Vagina (tissue), 2 donors: Measurements from ENCODE around the gene PTPRM. TPM values are rescaled to one million over a fixed set of nuclear protein-coding genes. Genes with fewer than 3 reads are reported as not detected.

Source experiments
- DNase-seq, 2 donors: peaks; one replicate each; pipeline ENCODE4 v3.0.0-alpha.2; 2017; ENCODE audit errors: extremely low spot score in 2 of 2
- H3K27ac ChIP-seq: fragments of 200-600 bp; sonication (generic); one replicate; pipeline ENCODE4 v1.5.1; 2019
- H3K27me3 ChIP-seq: fragments of 200-600 bp; sonication (generic); one replicate; pipeline ENCODE4 v1.5.1; 2019
- H3K36me3 ChIP-seq, 2 donors: fragments of 200-600 bp; sonication (generic); one replicate each; pipeline ENCODE4 v1.5.1; 2017 to 2019
- H3K4me1 ChIP-seq: fragments of 200-600 bp; sonication (generic); one replicate; pipeline ENCODE4 v1.5.1; 2019
- H3K4me3 ChIP-seq, 2 donors: fragments of 200-600 bp; sonication (generic); 1 replicate in 1 of 2; 2 replicates in 1 of 2; pipeline ENCODE4 v1.5.1; 2016 to 2019
- H3K9me3 ChIP-seq: fragments of 200-600 bp; sonication (generic); one replicate; pipeline ENCODE4 v1.5.1; 2019
- CTCF ChIP-seq, 3 experiments: fragments of 450-650 bp in 2 of 3; fragments of 200-600 bp in 1 of 3; sonication (generic) in 1 of 3; IDR thresholded peaks; one replicate each; pipeline ENCODE4 v1.5.1; 2017 to 2019; ENCODE audit warnings: antibody characterized with exemption in 3 of 3, mild to moderate bottlenecking in 2 of 3, moderate library complexity in 2 of 3
- POLR2A ChIP-seq, 2 donors: fragments of 450-650 bp; IDR thresholded peaks; one replicate each; pipeline ENCODE4 v1.6.1; 2017; ENCODE audit warnings: antibody characterized with exemption in 2 of 2, mild to moderate bottlenecking in 2 of 2, moderate library complexity in 2 of 2
- POLR2AphosphoS5 ChIP-seq, 2 donors: sonication (generic); formaldehyde crosslinking; IDR thresholded peaks; one replicate each; pipeline ENCODE4 v1.9.0; 2017; ENCODE audit warnings: antibody characterized with exemption in 2 of 2, mild to moderate bottlenecking in 2 of 2, low read depth in 1 of 2; ENCODE audit not compliant: insufficient read depth in 1 of 2
- intact Hi-C: fragments of 100-400 bp; cut with DNase I; formaldehyde crosslinking; loops from one replicate; pipeline ENCODE4 v1.15.1; 2023
- total RNA-seq: library from RNA; depleted of rRNA; stranded (reverse); fragments of >200 nt; gene quantifications from one replicate; pipeline ENCODE4 v1.2.3, GENCODE V29; 2016

The PTPRM gene
- total RNA-seq, 1 donor from 2014 or later, result 60.2 TPM

DNA sequence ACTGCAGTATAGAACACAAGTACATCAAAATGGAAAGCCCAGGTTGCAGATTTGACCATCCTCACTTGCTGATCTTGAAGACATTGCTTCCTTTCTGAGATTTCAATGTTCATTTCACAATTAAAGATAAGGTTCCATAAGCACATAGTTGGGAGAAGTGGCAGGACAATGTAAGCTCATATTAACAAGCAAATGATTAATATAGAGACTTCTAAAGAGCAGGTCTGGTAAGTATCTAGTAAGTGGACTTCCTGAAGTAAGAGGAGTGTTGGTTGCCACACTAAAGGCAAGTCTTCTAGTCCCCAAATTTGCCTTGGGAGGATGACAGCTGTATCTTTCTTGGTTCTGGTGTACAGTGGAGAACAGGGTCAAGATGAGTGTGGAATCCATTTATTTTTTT is 1.4 kb upstream of the PTPRM start:
- intact Hi-C loops, result no loop called here
- Histone ChIP-seq H3K27me3 (no peaks in the 10 kb centered on the region), H3K9me3 (no peaks in the 10 kb centered on the region), H3K4me1 (peaks cover 21% of the 10 kb centered on the region), H3K36me3 (no peaks in the 10 kb centered on the region), H3K4me3 (peak overlapping the region in 1 of 2 donors; percentile 84), H3K27ac (peak overlapping the region; percentile 92)
- DNase-seq, result no peak
- TF ChIP-seq POLR2A (IDR thresholded peaks at IDR 0.05) (no peak), CTCF (IDR thresholded peaks at IDR 0.05) (no peak), POLR2AphosphoS5 (IDR thresholded peaks at IDR 0.05; ENCODE audit: insufficient read depth in 1 of 2, low read depth in 1 of 2) (no peak)

DNA sequence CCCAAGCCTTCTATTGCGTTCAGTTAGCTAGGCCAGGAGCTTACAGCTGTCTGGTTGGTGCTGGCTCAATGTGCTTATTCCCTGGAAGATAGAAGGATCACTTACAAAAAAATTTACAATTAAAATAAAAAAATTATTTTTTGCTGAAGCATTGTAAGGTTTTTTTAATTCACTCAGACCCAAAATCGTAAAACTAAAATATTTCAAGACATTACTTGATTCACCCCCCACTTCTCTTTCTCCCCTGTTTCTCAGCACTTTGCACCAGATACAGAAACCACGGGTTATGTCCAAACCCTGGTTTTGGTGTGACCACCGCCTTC is 911 bp upstream of the PTPRM start:
- no peak for DNase-seq
- intact Hi-C loops, result no loop called here
- Histone ChIP-seq H3K9me3 (no peaks in the 10 kb centered on the region), H3K27me3 (no peaks in the 10 kb centered on the region), H3K27ac (peak overlapping the region; percentile 92), H3K4me3 (peak overlapping the region; percentile 84 to 87), H3K36me3 (no peaks in the 10 kb centered on the region), H3K4me1 (peaks cover 21% of the 10 kb centered on the region)
- no peak for TF ChIP-seq POLR2AphosphoS5 (IDR thresholded peaks at IDR 0.05; ENCODE audit: insufficient read depth in 1 of 2, low read depth in 1 of 2)
- no peak for TF ChIP-seq POLR2A (IDR thresholded peaks at IDR 0.05)
- TF ChIP-seq CTCF (IDR thresholded peaks at IDR 0.05), result no peak

DNA sequence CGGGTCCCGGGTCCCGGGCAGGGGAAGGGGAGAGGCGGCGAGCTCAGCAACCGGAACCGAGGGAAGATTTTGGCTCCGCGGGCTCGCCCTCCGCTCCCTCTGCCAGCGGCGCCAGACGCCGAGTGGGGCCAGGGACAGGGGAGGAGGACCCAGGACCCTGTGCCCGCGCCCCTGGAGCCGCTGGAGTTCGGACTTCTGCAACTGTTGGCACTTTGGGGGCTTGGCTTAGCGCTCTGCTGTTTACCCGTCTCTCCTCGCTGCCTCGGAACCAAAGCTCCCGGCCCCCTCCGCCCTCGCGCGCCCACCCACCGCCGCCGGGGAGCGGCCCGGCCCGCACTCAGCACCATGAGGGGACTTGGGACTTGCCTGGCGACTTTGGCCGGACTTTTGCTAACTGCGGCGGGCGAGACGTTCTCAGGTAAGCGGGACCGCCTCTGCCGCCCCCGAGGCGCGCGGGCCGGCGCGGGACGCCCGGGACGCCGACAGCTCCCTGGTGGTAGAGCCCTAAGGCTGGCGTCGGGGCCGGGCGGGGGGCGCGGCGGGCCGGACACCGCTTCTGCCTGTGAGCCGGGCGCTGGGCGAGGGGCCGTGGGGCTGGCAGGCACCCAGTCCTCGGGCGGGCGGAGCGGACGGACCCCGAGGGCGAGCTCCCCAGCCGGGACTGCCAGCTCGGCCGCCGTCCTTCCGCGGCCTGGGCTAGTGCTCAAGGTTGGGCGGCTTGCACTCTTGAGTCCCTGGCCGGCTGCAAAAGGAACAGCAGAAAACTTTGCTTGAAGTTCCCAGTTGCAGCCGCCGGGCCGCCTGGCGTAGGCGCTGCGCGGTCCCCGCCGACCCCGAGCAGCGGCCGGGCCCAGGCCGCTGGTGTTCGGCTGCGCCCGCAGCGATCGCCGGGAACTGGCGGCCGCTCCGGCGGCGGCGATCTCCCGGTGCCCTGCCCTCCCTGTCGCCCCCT is 634 bp downstream of the PTPRM start:
- Histone ChIP-seq H3K4me3 (peak overlapping the region; percentile 84 to 87), H3K27me3 (no peaks in the 10 kb centered on the region), H3K4me1 (peaks cover 21% of the 10 kb centered on the region), H3K9me3 (no peaks in the 10 kb centered on the region), H3K36me3 (no peaks in the 10 kb centered on the region), H3K27ac (peak overlapping the region; percentile 98)
- intact Hi-C loops, result loop anchor here (2.0 kb wide), 1 partner anchor 295 kb away; no protein-coding TSS in a partner anchor
- TF ChIP-seq CTCF (IDR thresholded peaks at IDR 0.05) (peak in 1 of 3 experiments; percentile 3), POLR2A (IDR thresholded peaks at IDR 0.05) (no peak)
- no peak for DNase-seq

GRCh38 chr18:7568426-7568825 is 1.3 kb downstream of the PTPRM start:
- peak in 1 of 3 experiments; percentile 2 for TF ChIP-seq CTCF (IDR thresholded peaks at IDR 0.05)
- TF ChIP-seq POLR2A (IDR thresholded peaks at IDR 0.05), result no peak
- TF ChIP-seq POLR2AphosphoS5 (IDR thresholded peaks at IDR 0.05; ENCODE audit: insufficient read depth in 1 of 2, low read depth in 1 of 2), result no peak
- Histone ChIP-seq H3K36me3 (no peaks in the 10 kb centered on the region), H3K4me3 (peak overlapping the region; percentile 84 to 87), H3K27ac (peak overlapping the region; percentile 98), H3K27me3 (no peaks in the 10 kb centered on the region), H3K9me3 (no peaks in the 10 kb centered on the region), H3K4me1 (peaks cover 21% of the 10 kb centered on the region)
- intact Hi-C loops, result loop anchor here (2.0 kb wide), 1 partner anchor 296 kb away; no protein-coding TSS in a partner anchor
- no peak for DNase-seq

GRCh38 chr18:7571626-7572025 is 4.5 kb downstream of the PTPRM start:
- Histone ChIP-seq H3K4me3 (no peak overlapping the region), H3K36me3 (no peaks in the 10 kb centered on the region), H3K4me1 (peaks cover 10% of the 10 kb centered on the region), H3K27me3 (no peaks in the 10 kb centered on the region), H3K9me3 (no peaks in the 10 kb centered on the region), H3K27ac (no peak overlapping the region)
- no peak for DNase-seq
- intact Hi-C loops, result no loop called here
- no peak for TF ChIP-seq POLR2A (IDR thresholded peaks at IDR 0.05)
- TF ChIP-seq POLR2AphosphoS5 (IDR thresholded peaks at IDR 0.05; ENCODE audit: insufficient read depth in 1 of 2, low read depth in 1 of 2), result no peak
- TF ChIP-seq CTCF (IDR thresholded peaks at IDR 0.05), result no peak
